Ishikawa (cell line): ENCODE results near the gene SYNM.
A peak's percentile ranks its signal among the peaks of the same experiment; 100 is the strongest.

ENCODE experiments used
- CREB1 ChIP-seq: IDR thresholded peaks from 2 replicates; pipeline ENCODE4 v1.6.1; 2012; ENCODE audit warnings: low read depth
- EP300 ChIP-seq: IDR thresholded peaks from 2 replicates; pipeline ENCODE4 v1.6.1; 2012; ENCODE audit warnings: borderline replicate concordance
- RAD21 ChIP-seq: IDR thresholded peaks from 2 replicates; pipeline ENCODE4 v1.6.1; 2012; ENCODE audit warnings: low read depth
- REST ChIP-seq: IDR thresholded peaks from 2 replicates; pipeline ENCODE4 v1.6.1; 2012; ENCODE audit warnings: low read depth, mild to moderate bottlenecking
- TAF1 ChIP-seq: IDR thresholded peaks from 2 replicates; pipeline ENCODE4 v1.6.1; 2012; ENCODE audit warnings: low read depth, mild to moderate bottlenecking
- YY1 ChIP-seq: IDR thresholded peaks from 2 replicates; pipeline ENCODE4 v1.6.1; 2012; ENCODE audit warnings: low read depth
- TF ChIP-seq, protein P1 (sequence below): IDR thresholded peaks from 2 replicates; pipeline ENCODE4 v1.6.1; 2012

GRCh38 chr15:99100245-99101173 lies 4.4 kb upstream of the SYNM start:
- TF ChIP-seq REST (no peak), EP300 (no peak), TAF1 (no peak; the same call in 1 of the 2 replicates), RAD21 (peak; percentile 80), YY1 (no peak), CREB1 (no peak)
- TF ChIP-seq, protein P1, sequence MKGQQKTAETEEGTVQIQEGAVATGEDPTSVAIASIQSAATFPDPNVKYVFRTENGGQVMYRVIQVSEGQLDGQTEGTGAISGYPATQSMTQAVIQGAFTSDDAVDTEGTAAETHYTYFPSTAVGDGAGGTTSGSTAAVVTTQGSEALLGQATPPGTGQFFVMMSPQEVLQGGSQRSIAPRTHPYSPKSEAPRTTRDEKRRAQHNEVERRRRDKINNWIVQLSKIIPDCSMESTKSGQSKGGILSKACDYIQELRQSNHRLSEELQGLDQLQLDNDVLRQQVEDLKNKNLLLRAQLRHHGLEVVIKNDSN: no peak
